Measurements from ENCODE around the gene EYS. TPM values are rescaled to one million over a fixed set of nuclear protein-coding genes. Genes with fewer than 3 reads are reported as not detected.

The EYS gene
- total and polyA plus RNA-seq, 2 of the 8 experiments (the other 6 are each of a cell fraction or from before 2014, with no cell fraction given): 0.05 to 0.13 TPM

DNA sequence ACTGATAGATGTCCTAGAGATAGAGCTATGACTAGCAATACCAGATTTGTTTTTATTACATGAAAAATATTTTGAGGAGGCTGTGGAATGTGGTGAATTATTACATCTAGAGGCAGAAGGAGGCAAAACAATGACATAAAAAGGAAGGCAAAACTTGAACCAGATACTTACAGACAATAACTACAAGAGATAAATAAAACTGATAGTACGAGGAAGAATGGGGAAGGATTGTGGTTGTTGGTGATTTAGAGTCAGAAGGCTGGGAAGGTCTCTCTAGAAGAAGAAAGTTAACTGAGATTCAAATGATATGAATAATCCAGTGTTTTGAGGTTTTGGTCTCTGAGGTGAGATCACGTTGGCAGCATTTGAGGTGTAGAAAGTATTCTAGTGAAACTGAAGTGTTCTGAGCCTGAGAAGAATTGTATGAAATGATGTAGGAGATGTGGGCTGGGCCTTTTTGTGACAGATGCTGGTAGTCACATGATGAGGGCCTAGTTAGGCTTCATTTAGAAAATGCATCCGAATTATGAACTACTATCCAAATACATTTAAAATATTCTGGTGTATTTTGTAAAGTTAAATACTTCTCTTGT is 589.1 kb downstream of the EYS start (continued):
- TF ChIP-seq, protein P1, sequence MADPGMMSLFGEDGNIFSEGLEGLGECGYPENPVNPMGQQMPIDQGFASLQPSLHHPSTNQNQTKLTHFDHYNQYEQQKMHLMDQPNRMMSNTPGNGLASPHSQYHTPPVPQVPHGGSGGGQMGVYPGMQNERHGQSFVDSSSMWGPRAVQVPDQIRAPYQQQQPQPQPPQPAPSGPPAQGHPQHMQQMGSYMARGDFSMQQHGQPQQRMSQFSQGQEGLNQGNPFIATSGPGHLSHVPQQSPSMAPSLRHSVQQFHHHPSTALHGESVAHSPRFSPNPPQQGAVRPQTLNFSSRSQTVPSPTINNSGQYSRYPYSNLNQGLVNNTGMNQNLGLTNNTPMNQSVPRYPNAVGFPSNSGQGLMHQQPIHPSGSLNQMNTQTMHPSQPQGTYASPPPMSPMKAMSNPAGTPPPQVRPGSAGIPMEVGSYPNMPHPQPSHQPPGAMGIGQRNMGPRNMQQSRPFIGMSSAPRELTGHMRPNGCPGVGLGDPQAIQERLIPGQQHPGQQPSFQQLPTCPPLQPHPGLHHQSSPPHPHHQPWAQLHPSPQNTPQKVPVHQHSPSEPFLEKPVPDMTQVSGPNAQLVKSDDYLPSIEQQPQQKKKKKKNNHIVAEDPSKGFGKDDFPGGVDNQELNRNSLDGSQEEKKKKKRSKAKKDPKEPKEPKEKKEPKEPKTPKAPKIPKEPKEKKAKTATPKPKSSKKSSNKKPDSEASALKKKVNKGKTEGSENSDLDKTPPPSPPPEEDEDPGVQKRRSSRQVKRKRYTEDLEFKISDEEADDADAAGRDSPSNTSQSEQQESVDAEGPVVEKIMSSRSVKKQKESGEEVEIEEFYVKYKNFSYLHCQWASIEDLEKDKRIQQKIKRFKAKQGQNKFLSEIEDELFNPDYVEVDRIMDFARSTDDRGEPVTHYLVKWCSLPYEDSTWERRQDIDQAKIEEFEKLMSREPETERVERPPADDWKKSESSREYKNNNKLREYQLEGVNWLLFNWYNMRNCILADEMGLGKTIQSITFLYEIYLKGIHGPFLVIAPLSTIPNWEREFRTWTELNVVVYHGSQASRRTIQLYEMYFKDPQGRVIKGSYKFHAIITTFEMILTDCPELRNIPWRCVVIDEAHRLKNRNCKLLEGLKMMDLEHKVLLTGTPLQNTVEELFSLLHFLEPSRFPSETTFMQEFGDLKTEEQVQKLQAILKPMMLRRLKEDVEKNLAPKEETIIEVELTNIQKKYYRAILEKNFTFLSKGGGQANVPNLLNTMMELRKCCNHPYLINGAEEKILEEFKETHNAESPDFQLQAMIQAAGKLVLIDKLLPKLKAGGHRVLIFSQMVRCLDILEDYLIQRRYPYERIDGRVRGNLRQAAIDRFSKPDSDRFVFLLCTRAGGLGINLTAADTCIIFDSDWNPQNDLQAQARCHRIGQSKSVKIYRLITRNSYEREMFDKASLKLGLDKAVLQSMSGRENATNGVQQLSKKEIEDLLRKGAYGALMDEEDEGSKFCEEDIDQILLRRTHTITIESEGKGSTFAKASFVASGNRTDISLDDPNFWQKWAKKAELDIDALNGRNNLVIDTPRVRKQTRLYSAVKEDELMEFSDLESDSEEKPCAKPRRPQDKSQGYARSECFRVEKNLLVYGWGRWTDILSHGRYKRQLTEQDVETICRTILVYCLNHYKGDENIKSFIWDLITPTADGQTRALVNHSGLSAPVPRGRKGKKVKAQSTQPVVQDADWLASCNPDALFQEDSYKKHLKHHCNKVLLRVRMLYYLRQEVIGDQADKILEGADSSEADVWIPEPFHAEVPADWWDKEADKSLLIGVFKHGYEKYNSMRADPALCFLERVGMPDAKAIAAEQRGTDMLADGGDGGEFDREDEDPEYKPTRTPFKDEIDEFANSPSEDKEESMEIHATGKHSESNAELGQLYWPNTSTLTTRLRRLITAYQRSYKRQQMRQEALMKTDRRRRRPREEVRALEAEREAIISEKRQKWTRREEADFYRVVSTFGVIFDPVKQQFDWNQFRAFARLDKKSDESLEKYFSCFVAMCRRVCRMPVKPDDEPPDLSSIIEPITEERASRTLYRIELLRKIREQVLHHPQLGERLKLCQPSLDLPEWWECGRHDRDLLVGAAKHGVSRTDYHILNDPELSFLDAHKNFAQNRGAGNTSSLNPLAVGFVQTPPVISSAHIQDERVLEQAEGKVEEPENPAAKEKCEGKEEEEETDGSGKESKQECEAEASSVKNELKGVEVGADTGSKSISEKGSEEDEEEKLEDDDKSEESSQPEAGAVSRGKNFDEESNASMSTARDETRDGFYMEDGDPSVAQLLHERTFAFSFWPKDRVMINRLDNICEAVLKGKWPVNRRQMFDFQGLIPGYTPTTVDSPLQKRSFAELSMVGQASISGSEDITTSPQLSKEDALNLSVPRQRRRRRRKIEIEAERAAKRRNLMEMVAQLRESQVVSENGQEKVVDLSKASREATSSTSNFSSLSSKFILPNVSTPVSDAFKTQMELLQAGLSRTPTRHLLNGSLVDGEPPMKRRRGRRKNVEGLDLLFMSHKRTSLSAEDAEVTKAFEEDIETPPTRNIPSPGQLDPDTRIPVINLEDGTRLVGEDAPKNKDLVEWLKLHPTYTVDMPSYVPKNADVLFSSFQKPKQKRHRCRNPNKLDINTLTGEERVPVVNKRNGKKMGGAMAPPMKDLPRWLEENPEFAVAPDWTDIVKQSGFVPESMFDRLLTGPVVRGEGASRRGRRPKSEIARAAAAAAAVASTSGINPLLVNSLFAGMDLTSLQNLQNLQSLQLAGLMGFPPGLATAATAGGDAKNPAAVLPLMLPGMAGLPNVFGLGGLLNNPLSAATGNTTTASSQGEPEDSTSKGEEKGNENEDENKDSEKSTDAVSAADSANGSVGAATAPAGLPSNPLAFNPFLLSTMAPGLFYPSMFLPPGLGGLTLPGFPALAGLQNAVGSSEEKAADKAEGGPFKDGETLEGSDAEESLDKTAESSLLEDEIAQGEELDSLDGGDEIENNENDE (IDR thresholded peaks at IDR 0.05; ENCODE audit: insufficient replicate concordance, low read length): no peak

All from H1 (cell line).